ENCODE results near the gene NF2. TPM values are rescaled to one million over a fixed set of nuclear protein-coding genes. Genes with fewer than 3 reads are reported as not detected.

NF2 gene
- total RNA-seq, 1 donor from 2014 or later: 99.5 TPM

DNA sequence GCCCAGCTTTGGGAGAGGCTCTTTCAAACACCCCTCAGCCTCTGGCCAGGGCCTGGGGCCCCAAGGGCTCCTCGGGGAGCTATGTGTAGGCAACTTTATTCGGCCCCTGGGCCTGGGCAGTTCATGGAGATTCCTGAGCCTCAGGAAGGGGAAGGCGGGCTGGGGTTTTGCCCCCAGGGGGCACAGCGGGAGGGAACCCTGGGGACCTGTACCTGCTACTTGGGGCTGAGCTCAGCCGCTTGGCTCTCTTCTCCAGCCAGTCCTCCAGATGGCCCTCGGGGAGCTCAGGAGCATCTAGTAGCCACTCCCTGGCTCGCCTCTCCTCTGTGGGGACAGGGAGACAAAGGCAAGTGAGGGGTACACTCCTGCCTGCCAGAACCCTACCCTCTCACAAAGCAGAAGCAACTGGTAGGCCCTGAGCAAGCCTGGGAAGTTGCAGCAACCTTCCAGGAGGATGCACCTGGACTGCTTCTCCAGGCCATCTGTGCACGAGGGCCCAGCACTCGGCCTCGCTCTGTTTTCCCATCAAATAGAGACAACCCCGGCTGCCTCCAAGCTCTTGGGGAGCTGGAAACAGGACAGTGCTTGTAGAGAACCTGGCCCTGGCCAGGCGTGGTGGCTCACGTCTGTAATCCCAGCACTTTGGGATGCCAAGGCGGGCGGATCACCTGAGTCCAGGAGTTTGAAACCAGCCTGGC is 134.8 kb downstream of the NF2 start:
- DNase-seq (ENCODE audit: extremely low read depth, low read depth, low spot score): no peak

DNA sequence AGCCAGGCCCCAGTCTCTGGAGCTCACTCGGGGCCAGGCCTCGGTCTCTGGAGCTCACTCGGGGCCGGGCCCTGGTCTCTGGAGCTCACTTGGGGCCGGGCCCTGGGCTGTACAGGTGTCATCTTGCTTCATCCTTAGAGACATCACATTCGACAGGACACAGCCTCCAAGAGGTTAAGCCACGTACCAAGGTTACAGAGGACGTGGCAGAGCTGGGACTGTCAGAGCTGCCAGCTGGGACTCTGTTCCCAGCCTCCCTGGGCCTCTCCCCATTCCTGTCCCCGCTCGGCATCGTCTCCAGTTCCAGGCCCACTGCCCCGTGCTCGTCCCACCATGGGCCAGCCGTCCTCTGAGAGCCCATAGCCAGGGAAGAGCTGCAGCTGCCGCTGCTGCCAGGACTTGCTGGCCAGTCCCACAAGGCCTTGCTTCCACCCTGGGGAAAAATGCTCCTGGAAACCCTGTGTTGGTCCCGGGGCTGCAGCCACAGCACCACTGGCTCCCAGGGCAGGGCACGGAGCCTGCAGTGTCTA is 136.0 kb downstream of the NF2 start:
- no peak for DNase-seq (ENCODE audit: extremely low read depth, low read depth, low spot score)

- DNase-seq (ENCODE audit: extremely low read depth, low read depth, low spot score): no peak
Observed at GRCh38 chr22:29740216-29740615, 136.8 kb downstream of the NF2 start.

GRCh38 chr22:29741926-29742325 is 138.5 kb downstream of the NF2 start:
- no peak for DNase-seq (ENCODE audit: extremely low read depth, low read depth, low spot score)

DNA sequence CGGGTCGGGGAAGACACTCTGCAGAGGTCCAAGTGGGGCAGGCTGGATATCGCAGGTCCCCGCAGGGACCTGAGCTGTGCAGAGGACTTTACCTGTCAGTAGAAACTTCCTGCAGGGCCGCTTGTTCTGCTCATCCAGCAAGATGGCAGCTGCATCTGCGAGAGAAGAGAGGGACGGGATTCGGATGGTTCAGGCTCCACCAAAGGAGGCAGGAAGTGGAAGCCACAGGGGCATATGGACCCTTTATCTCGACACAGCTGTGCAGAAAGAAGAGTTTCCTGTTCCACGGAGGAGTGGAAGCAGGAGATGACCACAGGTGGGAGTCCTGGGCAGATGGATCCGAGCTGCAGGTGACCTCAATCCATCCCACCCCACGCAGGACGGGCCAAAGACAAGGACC is 138.9 kb downstream of the NF2 start:
- DNase-seq (ENCODE audit: extremely low read depth, low read depth, low spot score): no peak

DNA sequence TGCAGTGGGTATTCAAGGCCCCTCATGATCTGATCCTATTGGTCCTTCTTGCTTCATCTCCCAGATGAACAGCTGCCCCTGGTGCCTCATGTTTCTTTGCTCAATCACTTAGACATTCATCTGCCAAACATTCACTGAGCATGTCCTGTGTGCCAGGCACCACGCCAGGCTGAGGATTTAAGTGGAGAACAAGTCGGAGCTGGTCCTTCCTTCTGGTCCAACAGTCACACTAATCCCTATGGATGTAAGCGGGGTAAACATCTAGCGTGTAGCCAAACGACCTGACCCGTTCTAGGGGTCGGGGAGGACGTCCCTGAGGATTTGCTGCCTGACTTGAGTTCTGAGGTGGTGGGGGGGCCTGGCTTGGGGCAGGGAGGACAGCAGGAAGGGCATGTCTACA is 141.5 kb downstream of the NF2 start:
- DNase-seq (ENCODE audit: extremely low read depth, low read depth, low spot score): no peak

- DNase-seq (ENCODE audit: extremely low read depth, low read depth, low spot score): no peak
Observed at GRCh38 chr22:29747832-29748231, 144.4 kb downstream of the NF2 start.

Other genes with a start within 250 kb of the NF2 start
- gene AP1B1, start 215.1 kb upstream of the NF2 start, total RNA-seq: 110 and 140 TPM in 2 replicates
- gene RFPL1, start 165.1 kb upstream of the NF2 start, total RNA-seq: not detected in 2 replicates
- gene NEFH, start 123.4 kb upstream of the NF2 start, total RNA-seq: 1.8 and 2.2 TPM in 2 replicates
- gene THOC5, start 49.9 kb upstream of the NF2 start, total RNA-seq: 41.0 and 50.9 TPM in 2 replicates
- 46.4 and 72.0 TPM in 2 replicates for gene NIPSNAP1, start 22.5 kb upstream of the NF2 start, total RNA-seq
- gene CABP7, start 116.4 kb downstream of the NF2 start, total RNA-seq: not detected in 2 replicates
- 18.6 and 31.7 TPM in 2 replicates for gene ZMAT5, start 163.4 kb downstream of the NF2 start, total RNA-seq
- gene UQCR10, start 163.7 kb downstream of the NF2 start, total RNA-seq: 59.7 and 78.4 TPM in 2 replicates
- gene ASCC2, start 234.6 kb downstream of the NF2 start, total RNA-seq: 40.3 and 57.2 TPM in 2 replicates

Data from glomerular endothelial cell (primary cell).